ENCODE measurements around the gene CCDC107.

Gene CCDC107

DNA sequence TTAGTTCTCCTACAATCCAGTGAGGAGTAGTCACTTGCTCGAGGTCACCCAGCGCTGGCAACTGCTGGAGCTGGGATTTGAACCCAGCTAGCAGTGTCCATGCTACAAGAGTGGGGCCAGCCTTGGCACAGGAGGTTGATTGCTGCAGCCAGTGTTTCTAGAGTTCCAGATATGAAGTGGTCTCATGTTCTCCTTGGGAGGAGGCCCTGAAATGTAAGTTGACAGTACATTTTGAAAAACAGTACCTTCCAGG is 802 bp downstream of the CCDC107 start:
- DNase-seq (ENCODE audit: insufficient read length, low spot score), result no peak
- no peak for FAIRE-seq

DNA sequence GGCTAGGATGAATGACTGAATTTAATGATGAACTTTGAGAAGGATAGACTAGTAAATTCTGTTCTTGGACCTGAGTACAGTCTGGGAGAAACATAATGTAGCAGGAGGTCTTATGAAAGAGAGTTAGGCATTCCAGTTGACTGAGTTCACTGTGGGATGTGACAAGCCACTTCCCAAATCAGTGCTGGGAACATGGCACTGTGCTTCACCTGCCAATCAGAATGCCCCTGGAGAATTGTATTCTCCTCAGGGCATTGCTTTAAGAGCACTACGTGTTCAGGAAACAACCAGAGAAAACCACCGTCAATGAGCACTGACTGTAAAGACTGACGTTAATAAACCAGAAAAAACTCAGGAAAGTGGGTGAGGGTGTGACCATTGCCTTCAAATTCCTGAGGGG is 1.2 kb downstream of the CCDC107 start:
- no peak for FAIRE-seq
- TF ChIP-seq, protein P1, sequence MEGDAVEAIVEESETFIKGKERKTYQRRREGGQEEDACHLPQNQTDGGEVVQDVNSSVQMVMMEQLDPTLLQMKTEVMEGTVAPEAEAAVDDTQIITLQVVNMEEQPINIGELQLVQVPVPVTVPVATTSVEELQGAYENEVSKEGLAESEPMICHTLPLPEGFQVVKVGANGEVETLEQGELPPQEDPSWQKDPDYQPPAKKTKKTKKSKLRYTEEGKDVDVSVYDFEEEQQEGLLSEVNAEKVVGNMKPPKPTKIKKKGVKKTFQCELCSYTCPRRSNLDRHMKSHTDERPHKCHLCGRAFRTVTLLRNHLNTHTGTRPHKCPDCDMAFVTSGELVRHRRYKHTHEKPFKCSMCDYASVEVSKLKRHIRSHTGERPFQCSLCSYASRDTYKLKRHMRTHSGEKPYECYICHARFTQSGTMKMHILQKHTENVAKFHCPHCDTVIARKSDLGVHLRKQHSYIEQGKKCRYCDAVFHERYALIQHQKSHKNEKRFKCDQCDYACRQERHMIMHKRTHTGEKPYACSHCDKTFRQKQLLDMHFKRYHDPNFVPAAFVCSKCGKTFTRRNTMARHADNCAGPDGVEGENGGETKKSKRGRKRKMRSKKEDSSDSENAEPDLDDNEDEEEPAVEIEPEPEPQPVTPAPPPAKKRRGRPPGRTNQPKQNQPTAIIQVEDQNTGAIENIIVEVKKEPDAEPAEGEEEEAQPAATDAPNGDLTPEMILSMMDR (IDR thresholded peaks at IDR 0.05; ENCODE audit: insufficient read depth, missing control alignments), result no peak
- no peak for DNase-seq (ENCODE audit: insufficient read length, low spot score)

More for the DNA sequence above, 802 bp downstream of the CCDC107 start:
- TF ChIP-seq, protein P1 (IDR thresholded peaks at IDR 0.05; ENCODE audit: insufficient read depth, missing control alignments), result no peak

DNA sequence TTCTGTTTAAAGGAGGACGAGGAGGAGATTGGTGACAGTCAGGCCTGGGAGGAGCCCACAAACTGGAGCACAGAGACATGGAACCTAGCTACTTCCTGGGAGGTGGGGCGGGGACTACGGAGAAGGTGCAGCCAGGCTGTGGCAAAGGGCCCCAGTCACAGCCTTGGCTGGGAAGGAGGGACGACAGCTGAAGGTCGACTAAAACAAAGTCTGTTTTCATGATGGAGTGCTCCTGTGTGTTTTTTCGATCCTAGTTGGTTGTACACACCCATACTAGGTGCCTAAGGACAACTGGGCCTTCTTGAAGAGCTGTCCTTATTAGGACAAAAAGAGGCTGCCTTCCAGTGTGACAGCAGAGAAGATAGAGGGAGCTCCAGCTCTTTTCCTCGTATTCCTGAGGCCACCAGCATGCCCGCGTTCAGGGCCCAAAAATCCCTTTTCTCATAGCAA is 2.9 kb downstream of the CCDC107 start:
- no peak for DNase-seq (ENCODE audit: insufficient read length, low spot score)
- FAIRE-seq, result no peak
- TF ChIP-seq, protein P1 (IDR thresholded peaks at IDR 0.05; ENCODE audit: insufficient read depth, missing control alignments), result peak; percentile 28

DNA sequence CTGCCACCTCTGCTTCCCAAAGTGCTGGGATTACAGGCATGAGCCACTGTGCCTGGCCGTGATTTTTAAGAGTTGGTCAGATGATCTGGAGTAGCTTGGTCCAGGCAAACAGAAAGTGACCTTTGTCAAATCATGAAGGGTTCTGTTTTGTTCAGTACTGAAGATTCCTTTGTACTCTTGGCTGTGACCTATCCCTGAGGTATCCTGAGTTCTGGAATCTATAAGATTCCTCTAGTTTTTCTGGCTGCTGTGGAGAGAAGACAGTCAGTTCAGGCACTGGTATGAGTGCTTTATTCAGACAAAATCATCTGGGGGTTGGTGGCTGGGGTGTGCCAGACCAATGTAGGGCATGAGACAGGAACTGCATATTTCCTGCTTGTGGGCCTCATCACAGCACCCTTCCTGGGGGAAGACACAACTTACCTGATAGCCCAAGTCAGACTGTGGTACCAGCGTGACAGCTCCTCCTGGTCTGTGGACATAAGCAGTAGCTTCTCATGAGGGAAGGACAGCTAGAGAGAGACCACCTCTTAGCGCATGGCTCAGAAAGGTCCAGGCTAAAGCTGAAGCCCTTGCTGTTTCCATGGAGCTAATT is 3.8 kb downstream of the CCDC107 start:
- FAIRE-seq (no peak), DNase-seq (ENCODE audit: insufficient read length, low spot score) (no peak)
- TF ChIP-seq, protein P1 (IDR thresholded peaks at IDR 0.05; ENCODE audit: insufficient read depth, missing control alignments), result no peak

DNA sequence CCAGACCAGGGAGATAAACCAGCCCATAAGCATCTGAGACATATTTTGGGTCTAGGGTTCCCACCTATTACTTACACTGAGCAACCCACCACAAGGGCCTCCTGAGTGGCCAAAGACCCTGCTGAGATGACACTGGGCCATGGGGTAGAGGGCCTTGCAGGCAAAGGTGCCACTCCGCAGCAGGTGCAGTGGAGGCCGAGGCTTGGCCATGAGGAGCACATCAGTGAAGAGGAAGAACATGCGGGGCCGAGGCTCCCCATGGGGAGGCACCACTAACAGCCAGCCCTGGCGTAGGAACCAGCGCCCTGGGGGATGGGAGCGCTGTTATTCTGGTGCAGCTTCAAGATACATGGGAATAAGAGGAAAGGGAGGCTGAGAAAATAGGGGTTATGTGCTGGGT is 4.3 kb downstream of the CCDC107 start:
- TF ChIP-seq, protein P1 (IDR thresholded peaks at IDR 0.05; ENCODE audit: insufficient read depth, missing control alignments), result no peak
- DNase-seq (ENCODE audit: insufficient read length, low spot score) (no peak), FAIRE-seq (no peak)

DNA sequence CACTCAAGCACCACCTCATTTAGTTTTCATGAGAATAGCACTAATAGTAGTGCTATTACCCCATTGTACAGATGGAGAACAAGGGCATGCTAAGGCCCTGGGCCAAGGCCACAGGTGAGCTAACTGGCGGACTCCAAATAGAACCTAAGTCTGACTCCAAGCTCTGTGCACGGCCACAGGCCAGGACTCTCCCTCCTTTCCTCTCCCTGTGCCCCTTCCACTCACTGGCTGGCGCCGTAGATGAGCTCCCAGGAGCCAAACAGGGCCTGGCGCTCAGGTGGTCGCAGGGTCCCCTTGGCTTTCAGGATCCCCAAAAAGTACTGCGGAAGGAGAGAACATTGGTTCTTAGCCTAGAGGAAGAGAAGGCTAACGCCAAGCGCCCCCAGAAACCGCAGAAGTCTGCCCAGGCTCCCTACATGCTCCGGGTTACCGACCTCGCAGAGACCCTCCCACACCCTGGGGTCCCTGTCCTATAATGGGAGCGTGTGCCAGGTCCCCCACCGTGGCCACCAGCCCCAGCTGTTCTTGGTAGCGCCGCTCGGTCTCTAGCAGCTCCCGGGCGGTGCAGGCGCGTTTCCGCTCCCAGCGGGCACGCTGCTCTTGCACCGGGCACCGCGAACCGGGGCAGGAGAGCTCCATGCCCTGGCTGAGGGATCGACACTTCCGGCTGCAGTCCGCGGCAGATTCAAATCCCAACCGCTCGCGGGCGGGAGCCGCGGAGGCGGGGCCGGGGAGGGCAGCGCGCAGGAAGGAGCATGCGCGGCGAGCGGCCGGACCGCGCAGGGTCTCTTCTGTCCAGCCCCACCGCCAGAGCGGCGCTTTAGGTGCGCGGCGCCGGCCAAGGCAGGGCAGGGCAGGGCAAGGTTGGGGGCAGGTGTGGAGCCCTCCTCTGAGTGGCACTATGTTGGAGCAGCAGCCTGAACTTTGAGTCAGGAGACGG is 6.7 kb downstream of the CCDC107 start, which contains the start of gene ARHGEF39:
Gene ARHGEF39 (minus strand): TSS at position 665 of the 940 bp plus-strand sequence. CDS start 26 bp downstream, at position 639.
- FAIRE-seq, result no peak
- DNase-seq (ENCODE audit: insufficient read length, low spot score), result peak; percentile 98
- TF ChIP-seq, protein P1 (IDR thresholded peaks at IDR 0.05; ENCODE audit: insufficient read depth, missing control alignments), result peak; percentile 27

DNA sequence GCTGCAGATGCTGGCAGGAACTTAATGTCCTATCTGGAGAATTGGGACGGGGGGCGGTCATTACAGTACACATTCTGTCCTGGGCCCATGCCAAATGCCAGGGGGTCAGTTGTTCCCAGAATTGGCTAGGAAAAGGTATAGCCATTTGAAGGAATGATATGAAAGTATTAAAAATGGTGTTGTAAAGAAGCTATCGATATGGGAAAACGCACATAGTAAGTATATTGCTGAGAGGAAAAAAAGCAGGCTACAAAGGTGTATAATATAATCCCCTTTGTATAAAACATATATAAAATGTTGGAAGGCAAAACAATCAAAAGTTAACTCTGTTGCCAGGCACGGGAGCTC is 7.4 kb downstream of the CCDC107 start:
- DNase-seq (ENCODE audit: insufficient read length, low spot score) (no peak), FAIRE-seq (no peak)
- TF ChIP-seq, protein P1 (IDR thresholded peaks at IDR 0.05; ENCODE audit: insufficient read depth, missing control alignments), result no peak
